MCF 10A (cell line): Measurements from ENCODE around the gene C1S. TPM values are rescaled to one million over a fixed set of nuclear protein-coding genes. Genes with fewer than 3 reads are reported as not detected.
A peak's percentile ranks its signal among the peaks of the same experiment; 100 is the strongest.

Experiments
- BruUV-seq: library from RNA; stranded (reverse); fragments of 400-500 nt; replicated peaks from 2 replicates; lab custom pipeline; 2021; lab: Mats Ljungman, UMichigan
- CTCF ChIA-PET: fragments of 300-600 bp; sonication (Branson Sonifier 250); formaldehyde crosslinking; extraction: SDS; loops from one replicate; lab custom pipeline; 2021; ENCODE audit warnings: antibody characterized with exemption, inconsistent platforms; lab: Yijun Ruan, JAX
- POLR2A ChIA-PET: fragments of 300-600, 350-650 bp; sonication (Branson Sonifier 250); formaldehyde crosslinking; extraction: SDS; loops from one replicate; lab custom pipeline; 2020; ENCODE audit warnings: antibody characterized with exemption, inconsistent platforms; lab: Yijun Ruan, JAX
- DNase-seq: peaks from one replicate; pipeline ENCODE4 v3.0.0-alpha.2; 2018; ENCODE audit not compliant: unreplicated experiment
- H3K27ac Mint-ChIP-seq: one replicate; pipeline ENCODE4 v1.8.0; 2022; ENCODE audit warnings: mild to moderate bottlenecking, low read depth, mixed read lengths; ENCODE audit not compliant: unreplicated experiment
- H3K27me3 Mint-ChIP-seq: one replicate; pipeline ENCODE4 v1.8.0; 2022; ENCODE audit warnings: mixed read lengths; ENCODE audit not compliant: insufficient read depth, unreplicated experiment
- H3K36me3 Mint-ChIP-seq: one replicate; pipeline ENCODE4 v1.8.0; 2022; ENCODE audit warnings: mild to moderate bottlenecking, moderate library complexity, mixed read lengths; ENCODE audit not compliant: insufficient read depth, unreplicated experiment
- H3K4me1 Mint-ChIP-seq: one replicate; pipeline ENCODE4 v1.8.0; 2022; ENCODE audit warnings: mixed read lengths; ENCODE audit not compliant: insufficient read depth, unreplicated experiment
- H3K4me3 Mint-ChIP-seq: one replicate; pipeline ENCODE4 v1.8.0; 2022; ENCODE audit warnings: mild to moderate bottlenecking, moderate library complexity, mixed read lengths; ENCODE audit not compliant: unreplicated experiment
- H3K9me3 Mint-ChIP-seq: one replicate; pipeline ENCODE4 v1.8.0; 2022; ENCODE audit warnings: mixed read lengths; ENCODE audit not compliant: unreplicated experiment
- CTCF ChIP-seq: fragments of 200-600 bp; IDR thresholded peaks from one replicate; pipeline ENCODE4 v1.8.0; 2022; ENCODE audit warnings: antibody characterized with exemption, mild to moderate bottlenecking; ENCODE audit not compliant: unreplicated experiment
- intact Hi-C: fragments of 100-400 bp; cut with micrococcal nuclease; formaldehyde crosslinking; loops from 2 replicates; pipeline ENCODE4 v1.14.1; 2022
- total RNA-seq: library from RNA; stranded (reverse); gene quantifications from 2 replicates; pipeline ENCODE4 v1.2.3, GENCODE V29; 2022

The C1S gene
- total RNA-seq, 1 experiment from 2014 or later = 6.0 TPM

GRCh38 chr12:7039403-7039802 lies 21.1 kb upstream of the C1S start:
- Mint-ChIP-seq H3K27me3 (no peaks in the 10 kb centered on the region), H3K4me3 (no peak overlapping the region), H3K4me1 (peaks cover 18% of the 10 kb centered on the region), H3K36me3 (no peaks in the 10 kb centered on the region), H3K27ac (no peak overlapping the region), H3K9me3 (no peaks in the 10 kb centered on the region)
- BruUV-seq = no TSS peak
- intact Hi-C loops = no loop called here
- no peak for TF ChIP-seq CTCF
- CTCF ChIA-PET = interaction anchor here (0.6 to 1.4 kb wide), 6 partner anchors 14 to 238 kb away, joined by 3 to 5 read pairs (median 4); no protein-coding TSS in a partner anchor
- peak; percentile 29 for DNase-seq
- POLR2A ChIA-PET = interaction anchor here (0.7 to 2.4 kb wide), 4 partner anchors 15 to 41 kb away, joined by 3 to 8 read pairs (median 4); partner anchors contain the start of genes C1S and LPCAT3

GRCh38 chr12:7042842-7043241 lies 17.7 kb upstream of the C1S start:
- ChIA-PET POLR2A (interaction anchor here (1.2 to 2.8 kb wide), 5 partner anchors 25 to 79 kb away, joined by 4 to 10 read pairs (median 4); partner anchors contain the start of gene LPCAT3), CTCF (interaction anchor here (0.6 to 4.3 kb wide), 14 partner anchors 9 to 303 kb away, joined by 3 to 20 read pairs (median 4); partner anchors contain the start of genes C12orf57 and RNU7-1)
- intact Hi-C loops = loop anchor here (1.0 to 2.0 kb wide), 3 partner anchors 24 to 99 kb away; partner anchors contain the start of genes C12orf57 and LPCAT3

GRCh38 chr12:7045913-7046312 lies 14.6 kb upstream of the C1S start:
- no peak overlapping the region for H3K4me3 Mint-ChIP-seq
- intact Hi-C loops = no loop called here
- H3K27me3 Mint-ChIP-seq = no peaks in the 10 kb centered on the region
- BruUV-seq = no TSS peak
- H3K36me3 Mint-ChIP-seq = no peaks in the 10 kb centered on the region
- no peaks in the 10 kb centered on the region for H3K9me3 Mint-ChIP-seq
- peaks cover 12% of the 10 kb centered on the region for H3K4me1 Mint-ChIP-seq
- TF ChIP-seq CTCF = no peak
- ChIA-PET POLR2A (no interaction called here), CTCF (no interaction called here)
- DNase-seq = no peak
- H3K27ac Mint-ChIP-seq = no peak overlapping the region

More at GRCh38 chr12:7042842-7043241, 17.7 kb upstream of the C1S start:
- DNase-seq = peak; percentile 71
- H3K4me3 Mint-ChIP-seq = no peak overlapping the region
- no peaks in the 10 kb centered on the region for H3K9me3 Mint-ChIP-seq
- H3K36me3 Mint-ChIP-seq = no peaks in the 10 kb centered on the region
- H3K27ac Mint-ChIP-seq = peak overlapping the region; percentile 25
- H3K27me3 Mint-ChIP-seq = no peaks in the 10 kb centered on the region
- no TSS peak for BruUV-seq
- H3K4me1 Mint-ChIP-seq = peaks cover 23% of the 10 kb centered on the region
- peak; percentile 34 for TF ChIP-seq CTCF

- intact Hi-C loops = no loop called here
- Mint-ChIP-seq H3K27ac (no peak overlapping the region), H3K9me3 (no peaks in the 10 kb centered on the region), H3K4me3 (no peak overlapping the region), H3K27me3 (no peaks in the 10 kb centered on the region), H3K36me3 (no peaks in the 10 kb centered on the region), H3K4me1 (peaks cover 12% of the 10 kb centered on the region)
- TF ChIP-seq CTCF = no peak
- no peak for DNase-seq
- BruUV-seq = no TSS peak
- CTCF ChIA-PET = interaction anchor here (0.8 to 1.2 kb wide), 2 partner anchors 10 to 53 kb away, joined by 3 to 4 read pairs; no protein-coding TSS in a partner anchor
- POLR2A ChIA-PET = no interaction called here
Measured at GRCh38 chr12:7046383-7047105, 14.0 kb upstream of the C1S start.
